ENCODE results near the gene TMEM151B.

TMEM151B gene

GRCh38 chr6:44243345-44243744 is 26.9 kb upstream of the TMEM151B start:
- Histone ChIP-seq H3K4me3 (ENCODE audit: insufficient read length, low read depth) (no peak overlapping the region), H3K36me3 (ENCODE audit: insufficient read depth, insufficient read length, low read length) (peaks cover 11% of the 10 kb centered on the region)

GRCh38 chr6:44245391-44245911 is 24.8 kb upstream of the TMEM151B start:
- peaks cover 32% of the 10 kb centered on the region for H3K36me3 ChIP-seq (ENCODE audit: insufficient read depth, insufficient read length, low read length)
- H3K27me3 ChIP-seq (ENCODE audit: insufficient read depth, insufficient read length) = no peaks in the 10 kb centered on the region
- DNase-seq (ENCODE audit: low read depth, low spot score) = no peak
- peak overlapping the region; percentile 87 for H3K9ac ChIP-seq (ENCODE audit: insufficient read length, low read depth)
- H3K4me1 ChIP-seq (ENCODE audit: insufficient read depth, insufficient read length) = peaks cover 3% of the 10 kb centered on the region
- H3K9me3 ChIP-seq (ENCODE audit: insufficient read depth, low read length) = no peaks in the 10 kb centered on the region
- peak overlapping the region; percentile 56 for H3K4me3 ChIP-seq (ENCODE audit: insufficient read length, low read depth)
- TF ChIP-seq YY1 (IDR thresholded peaks at IDR 0.05; ENCODE audit: insufficient read depth, insufficient read length) (no peak), ZNF274 (IDR thresholded peaks at IDR 0.05; ENCODE audit: low read depth, low read length) (no peak), SUZ12 (IDR thresholded peaks at IDR 0.05; ENCODE audit: extremely low read depth, insufficient read depth, insufficient read length) (no peak)

More at GRCh38 chr6:44243345-44243744, 26.9 kb upstream of the TMEM151B start:
- Histone ChIP-seq H3K9ac (ENCODE audit: insufficient read length, low read depth) (no peak overlapping the region), H3K9me3 (ENCODE audit: insufficient read depth, low read length) (no peaks in the 10 kb centered on the region), H3K4me1 (ENCODE audit: insufficient read depth, insufficient read length) (peaks cover 3% of the 10 kb centered on the region), H3K27me3 (ENCODE audit: insufficient read depth, insufficient read length) (no peaks in the 10 kb centered on the region)
- TF ChIP-seq SUZ12 (IDR thresholded peaks at IDR 0.05; ENCODE audit: extremely low read depth, insufficient read depth, insufficient read length) (no peak), ZNF274 (IDR thresholded peaks at IDR 0.05; ENCODE audit: low read depth, low read length) (no peak), YY1 (IDR thresholded peaks at IDR 0.05; ENCODE audit: insufficient read depth, insufficient read length) (no peak)
- no peak for DNase-seq (ENCODE audit: low read depth, low spot score)

- no peak for TF ChIP-seq ZNF274 (IDR thresholded peaks at IDR 0.05; ENCODE audit: low read depth, low read length)
- TF ChIP-seq SUZ12 (IDR thresholded peaks at IDR 0.05; ENCODE audit: extremely low read depth, insufficient read depth, insufficient read length) = no peak
- TF ChIP-seq YY1 (IDR thresholded peaks at IDR 0.05; ENCODE audit: insufficient read depth, insufficient read length) = no peak
- Histone ChIP-seq H3K4me1 (ENCODE audit: insufficient read depth, insufficient read length) (peaks cover 3% of the 10 kb centered on the region), H3K27me3 (ENCODE audit: insufficient read depth, insufficient read length) (no peaks in the 10 kb centered on the region), H3K36me3 (ENCODE audit: insufficient read depth, insufficient read length, low read length) (peaks cover 38% of the 10 kb centered on the region), H3K9me3 (ENCODE audit: insufficient read depth, low read length) (no peaks in the 10 kb centered on the region), H3K9ac (ENCODE audit: insufficient read length, low read depth) (peak overlapping the region; percentile 87), H3K4me3 (ENCODE audit: insufficient read length, low read depth) (peak overlapping the region; percentile 72)
- peak; percentile 81 for DNase-seq (ENCODE audit: low read depth, low spot score)
These were observed 24.2 kb upstream of the TMEM151B start for GRCh38 chr6:44245912-44246662.

- H3K36me3 ChIP-seq (ENCODE audit: insufficient read depth, insufficient read length, low read length) = peaks cover 45% of the 10 kb centered on the region
- H3K4me1 ChIP-seq (ENCODE audit: insufficient read depth, insufficient read length) = peaks cover 3% of the 10 kb centered on the region
- peak within 1 kb of the TSS; percentile 87 for H3K9ac ChIP-seq (ENCODE audit: insufficient read length, low read depth)
- H3K9me3 ChIP-seq (ENCODE audit: insufficient read depth, low read length) = no peaks in the 10 kb centered on the region
- H3K27me3 ChIP-seq (ENCODE audit: insufficient read depth, insufficient read length) = no peaks in the 10 kb centered on the region
- peak; percentile 92 for DNase-seq (ENCODE audit: low read depth, low spot score)
- TF ChIP-seq SUZ12 (IDR thresholded peaks at IDR 0.05; ENCODE audit: extremely low read depth, insufficient read depth, insufficient read length) = no peak
- no peak for TF ChIP-seq ZNF274 (IDR thresholded peaks at IDR 0.05; ENCODE audit: low read depth, low read length)
- no peak for TF ChIP-seq YY1 (IDR thresholded peaks at IDR 0.05; ENCODE audit: insufficient read depth, insufficient read length)
- peak within 1 kb of the TSS; percentile 72 for H3K4me3 ChIP-seq (ENCODE audit: insufficient read length, low read depth)
These were observed 23.4 kb upstream of the TMEM151B start, which contains the start of gene HSP90AB1 for GRCh38 chr6:44246663-44247337. TSS of gene HSP90AB1 (plus strand) at chr6:44247101. CDS start at chr6:44248630, 1,529 bp downstream.

- peak overlapping the region; percentile 87 for H3K9ac ChIP-seq (ENCODE audit: insufficient read length, low read depth)
- no peak for DNase-seq (ENCODE audit: low read depth, low spot score)
- no peaks in the 10 kb centered on the region for H3K9me3 ChIP-seq (ENCODE audit: insufficient read depth, low read length)
- peaks cover 53% of the 10 kb centered on the region for H3K36me3 ChIP-seq (ENCODE audit: insufficient read depth, insufficient read length, low read length)
- H3K4me3 ChIP-seq (ENCODE audit: insufficient read length, low read depth) = peak overlapping the region; percentile 72
- peaks cover under 1% of the 10 kb centered on the region for H3K4me1 ChIP-seq (ENCODE audit: insufficient read depth, insufficient read length)
- H3K27me3 ChIP-seq (ENCODE audit: insufficient read depth, insufficient read length) = no peaks in the 10 kb centered on the region
- TF ChIP-seq YY1 (IDR thresholded peaks at IDR 0.05; ENCODE audit: insufficient read depth, insufficient read length) = no peak
- no peak for TF ChIP-seq SUZ12 (IDR thresholded peaks at IDR 0.05; ENCODE audit: extremely low read depth, insufficient read depth, insufficient read length)
- TF ChIP-seq ZNF274 (IDR thresholded peaks at IDR 0.05; ENCODE audit: low read depth, low read length) = no peak
These were observed 22.6 kb upstream of the TMEM151B start for GRCh38 chr6:44247338-44248302.

GRCh38 chr6:44248579-44248978 is 21.7 kb upstream of the TMEM151B start:
- no peaks in the 10 kb centered on the region for H3K9me3 ChIP-seq (ENCODE audit: insufficient read depth, low read length)

More at GRCh38 chr6:44248579-44248978, 21.7 kb upstream of the TMEM151B start:
- peak overlapping the region; percentile 72 for H3K4me3 ChIP-seq (ENCODE audit: insufficient read length, low read depth)
- H3K4me1 ChIP-seq (ENCODE audit: insufficient read depth, insufficient read length) = no peaks in the 10 kb centered on the region
- TF ChIP-seq ZNF274 (IDR thresholded peaks at IDR 0.05; ENCODE audit: low read depth, low read length) = no peak
- DNase-seq (ENCODE audit: low read depth, low spot score) = no peak
- no peaks in the 10 kb centered on the region for H3K27me3 ChIP-seq (ENCODE audit: insufficient read depth, insufficient read length)
- H3K9ac ChIP-seq (ENCODE audit: insufficient read length, low read depth) = peak overlapping the region; percentile 87
- peaks cover 63% of the 10 kb centered on the region for H3K36me3 ChIP-seq (ENCODE audit: insufficient read depth, insufficient read length, low read length)
